H1 (cell line): ENCODE measurements around the gene SAMD14. TPM values are rescaled to one million over a fixed set of nuclear protein-coding genes. Genes with fewer than 3 reads are reported as not detected.

Experiments used
- ATF2 ChIP-seq: IDR thresholded peaks from 2 replicates; pipeline ENCODE4 v1.6.1; 2012; ENCODE audit warnings: low read length, inconsistent platforms
- polyA plus RNA-seq, 7 experiments: library from polyadenylated mRNA; depleted of rRNA in 3 of 7; stranded (reverse) in 5 of 7; unstranded in 2 of 7; fragments of >200 nt in 5 of 7; fragments of 200-250 nt in 2 of 7; gene quantifications; 1 replicate in 5 of 7; 2 replicates in 1 of 7; 4 replicates in 1 of 7; pipeline versions ENCODE4 v1.2.1 to v1.2.3, GENCODE V29; 2011 to 2013; ENCODE audit warnings: missing spikeins in 2 of 7, mixed read lengths in 2 of 7
- total RNA-seq: library from RNA; stranded (reverse); fragmentation: NEBNext Ultra II Directional; extraction: Animal tissue kit (Norgen Biotek cat#: 25700); gene quantifications from 2 replicates; pipeline ENCODE4 v1.2.1, GENCODE V29; 2021

Gene SAMD14
- total and polyA plus RNA-seq, 2 of the 8 experiments (the other 6 are each of a cell fraction or from before 2014, with no cell fraction given), result 5.7 to 5.8 TPM

GRCh38 chr17:50176559-50177357 lies 46.8 kb upstream of the SAMD14 start (continued):
- TF ChIP-seq ATF2, result no peak
